Measurements from ENCODE around the gene KRTAP5-11. TPM values are rescaled to one million over a fixed set of nuclear protein-coding genes. Genes with fewer than 3 reads are reported as not detected.
"Not testable (repeated sequence)": the region's sequence is repeated elsewhere in the genome, so short reads cannot be mapped to it uniquely, and the experiment has no call there.

KRTAP5-11 gene
- total RNA-seq, 1 donor from 2014 or later = not detected

GRCh38 chr11:71565263-71565662 is 17.4 kb downstream of the KRTAP5-11 start, which contains the start of gene KRTAP5-10:
TSS of gene KRTAP5-10 (plus strand) at chr11:71565563. CDS start at chr11:71565588, 25 bp downstream.
- DNase-seq (ENCODE audit: low spot score) = no peak
- ATAC-seq = no peak
- intact Hi-C loops (cut with DNase I) = no loop called here

GRCh38 chr11:71564430-71564829 is 18.2 kb downstream of the KRTAP5-11 start:
- intact Hi-C loops (cut with DNase I) = no loop called here
- ATAC-seq = no peak
- no peak for DNase-seq (ENCODE audit: low spot score)

- no peak for ATAC-seq
- DNase-seq (ENCODE audit: low spot score) = no peak
- intact Hi-C loops (cut with DNase I) = no loop called here
Observed at GRCh38 chr11:71563406-71563805, 19.3 kb downstream of the KRTAP5-11 start.

GRCh38 chr11:71562120-71562519 is 20.6 kb downstream of the KRTAP5-11 start:
- ATAC-seq = no peak
- DNase-seq (ENCODE audit: low spot score) = no peak
- intact Hi-C loops (cut with DNase I) = no loop called here

- no peak for ATAC-seq
- intact Hi-C loops (cut with DNase I) = no loop called here
- DNase-seq (ENCODE audit: low spot score) = no peak
Observed at GRCh38 chr11:71558996-71559395, 23.7 kb downstream of the KRTAP5-11 start.

- intact Hi-C loops (cut with DNase I) = no loop called here
- ATAC-seq (no peak), DNase-seq (ENCODE audit: low spot score) (no peak)
Observed at GRCh38 chr11:71557257-71557656, 25.4 kb downstream of the KRTAP5-11 start.

GRCh38 chr11:71556018-71556417 is 26.7 kb downstream of the KRTAP5-11 start:
- no peak for DNase-seq (ENCODE audit: low spot score)
- intact Hi-C loops (cut with DNase I) = no loop called here
- ATAC-seq = no peak

GRCh38 chr11:71555508-71555907 is 27.2 kb downstream of the KRTAP5-11 start:
- DNase-seq (ENCODE audit: low spot score) (no peak), ATAC-seq (no peak)
- intact Hi-C loops (cut with DNase I) = no loop called here

- no peak for ATAC-seq
- no peak for DNase-seq (ENCODE audit: low spot score)
- intact Hi-C loops (cut with DNase I) = no loop called here
Observed at GRCh38 chr11:71554996-71555395, 27.7 kb downstream of the KRTAP5-11 start.

- intact Hi-C loops (cut with DNase I) = no loop called here
- DNase-seq (ENCODE audit: low spot score) (no peak), ATAC-seq (no peak)
Observed at GRCh38 chr11:71551711-71552110, 31.0 kb downstream of the KRTAP5-11 start.

- intact Hi-C loops (cut with DNase I) = no loop called here
- ATAC-seq (no peak), DNase-seq (ENCODE audit: low spot score) (no peak)
Observed at GRCh38 chr11:71548716-71549151, 33.9 kb downstream of the KRTAP5-11 start.

GRCh38 chr11:71548120-71548519 is 34.6 kb downstream of the KRTAP5-11 start, which contains the start of gene KRTAP5-9:
TSS of gene KRTAP5-9 (plus strand) at chr11:71548420. CDS start at chr11:71548658, 238 bp downstream.
- intact Hi-C loops (cut with DNase I) = no loop called here
- DNase-seq (ENCODE audit: low spot score) (no peak), ATAC-seq (no peak)

GRCh38 chr11:71545405-71545966 is 37.2 kb downstream of the KRTAP5-11 start:
- intact Hi-C loops (cut with DNase I) = no loop called here
- no peak for ATAC-seq
- DNase-seq (ENCODE audit: low spot score) = no peak

GRCh38 chr11:71544525-71545214 is 38.0 kb downstream of the KRTAP5-11 start:
- no peak for DNase-seq (ENCODE audit: low spot score)
- intact Hi-C loops (cut with DNase I) = no loop called here
- no peak for ATAC-seq

GRCh38 chr11:71543866-71544265 is 38.8 kb downstream of the KRTAP5-11 start:
- DNase-seq (ENCODE audit: low spot score) = no peak
- no peak for ATAC-seq
- intact Hi-C loops (cut with DNase I) = no loop called here

GRCh38 chr11:71542879-71543777 is 39.5 kb downstream of the KRTAP5-11 start:
- intact Hi-C loops (cut with DNase I) = no loop called here
- DNase-seq (ENCODE audit: low spot score) (no peak), ATAC-seq (no peak)

- no peak for DNase-seq (ENCODE audit: low spot score)
- no peak for ATAC-seq
- intact Hi-C loops (cut with DNase I) = no loop called here
Observed at GRCh38 chr11:71542382-71542781, 40.3 kb downstream of the KRTAP5-11 start.

- DNase-seq (ENCODE audit: low spot score); ATAC-seq; intact Hi-C loops (cut with DNase I): not testable (repeated sequence)
Observed at GRCh38 chr11:71540521-71541304, 42.0 kb downstream of the KRTAP5-11 start.

- ATAC-seq; intact Hi-C loops (cut with DNase I); DNase-seq (ENCODE audit: low spot score): not testable (repeated sequence)
Observed at GRCh38 chr11:71539971-71540370, 42.7 kb downstream of the KRTAP5-11 start.
